Measurements from ENCODE around the gene MKLN1. TPM values are rescaled to one million over a fixed set of nuclear protein-coding genes. Genes with fewer than 3 reads are reported as not detected.

The MKLN1 gene
- polyA plus RNA-seq, 1 donor from 2014 or later, result 15.9 TPM

GRCh38 chr7:131454498-131454897, 126.8 kb downstream of the MKLN1 start:
- Histone ChIP-seq H3F3A (ENCODE audit: insufficient read depth, low read length, poor library complexity, severe bottlenecking) (no peaks in the 10 kb centered on the region), H3K9me3 (ENCODE audit: low read length) (no peaks in the 10 kb centered on the region), H2AFZ (ENCODE audit: low read depth, low read length) (no peak overlapping the region), H3K4me3 (ENCODE audit: low read length) (no peak overlapping the region), H3K9ac (ENCODE audit: low read length) (no peak overlapping the region), H3K9me2 (ENCODE audit: insufficient read depth, low read length) (no peaks in the 10 kb centered on the region), H3K36me3 (ENCODE audit: insufficient read depth, low read length) (no peaks in the 10 kb centered on the region), H3K27me3 (ENCODE audit: insufficient read depth, low read depth, low read length) (no peaks in the 10 kb centered on the region), H3K79me2 (replicated peaks; ENCODE audit: insufficient read depth, low read length) (no peaks in the 10 kb centered on the region), H4K20me1 (ENCODE audit: insufficient read depth) (no peaks in the 10 kb centered on the region), H3K4me2 (ENCODE audit: low read length) (no peak overlapping the region), H3K27ac (ENCODE audit: low read length) (no peak overlapping the region)
- TF ChIP-seq SMC3 (conservative IDR thresholded peaks at IDR 0.05; ENCODE audit: poor library complexity) (no peak), EZH2 (IDR thresholded peaks at IDR 0.05; ENCODE audit: borderline replicate concordance, insufficient read depth, low read length, poor library complexity, severe bottlenecking) (no peak), MXI1 (conservative IDR thresholded peaks at IDR 0.05; ENCODE audit: poor library complexity, severe bottlenecking) (no peak), EP300 (conservative IDR thresholded peaks at IDR 0.05; ENCODE audit: poor library complexity, severe bottlenecking) (no peak), RAD21 (conservative IDR thresholded peaks at IDR 0.05) (no peak), TAF1 (IDR thresholded peaks at IDR 0.05; ENCODE audit: low read depth) (no peak), POLR2AphosphoS5 (IDR thresholded peaks at IDR 0.05) (no peak)
- TF ChIP-seq, protein P1, sequence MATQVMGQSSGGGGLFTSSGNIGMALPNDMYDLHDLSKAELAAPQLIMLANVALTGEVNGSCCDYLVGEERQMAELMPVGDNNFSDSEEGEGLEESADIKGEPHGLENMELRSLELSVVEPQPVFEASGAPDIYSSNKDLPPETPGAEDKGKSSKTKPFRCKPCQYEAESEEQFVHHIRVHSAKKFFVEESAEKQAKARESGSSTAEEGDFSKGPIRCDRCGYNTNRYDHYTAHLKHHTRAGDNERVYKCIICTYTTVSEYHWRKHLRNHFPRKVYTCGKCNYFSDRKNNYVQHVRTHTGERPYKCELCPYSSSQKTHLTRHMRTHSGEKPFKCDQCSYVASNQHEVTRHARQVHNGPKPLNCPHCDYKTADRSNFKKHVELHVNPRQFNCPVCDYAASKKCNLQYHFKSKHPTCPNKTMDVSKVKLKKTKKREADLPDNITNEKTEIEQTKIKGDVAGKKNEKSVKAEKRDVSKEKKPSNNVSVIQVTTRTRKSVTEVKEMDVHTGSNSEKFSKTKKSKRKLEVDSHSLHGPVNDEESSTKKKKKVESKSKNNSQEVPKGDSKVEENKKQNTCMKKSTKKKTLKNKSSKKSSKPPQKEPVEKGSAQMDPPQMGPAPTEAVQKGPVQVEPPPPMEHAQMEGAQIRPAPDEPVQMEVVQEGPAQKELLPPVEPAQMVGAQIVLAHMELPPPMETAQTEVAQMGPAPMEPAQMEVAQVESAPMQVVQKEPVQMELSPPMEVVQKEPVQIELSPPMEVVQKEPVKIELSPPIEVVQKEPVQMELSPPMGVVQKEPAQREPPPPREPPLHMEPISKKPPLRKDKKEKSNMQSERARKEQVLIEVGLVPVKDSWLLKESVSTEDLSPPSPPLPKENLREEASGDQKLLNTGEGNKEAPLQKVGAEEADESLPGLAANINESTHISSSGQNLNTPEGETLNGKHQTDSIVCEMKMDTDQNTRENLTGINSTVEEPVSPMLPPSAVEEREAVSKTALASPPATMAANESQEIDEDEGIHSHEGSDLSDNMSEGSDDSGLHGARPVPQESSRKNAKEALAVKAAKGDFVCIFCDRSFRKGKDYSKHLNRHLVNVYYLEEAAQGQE (IDR thresholded peaks at IDR 0.05; ENCODE audit: borderline replicate concordance), result no peak
- TF ChIP-seq, protein P2, sequence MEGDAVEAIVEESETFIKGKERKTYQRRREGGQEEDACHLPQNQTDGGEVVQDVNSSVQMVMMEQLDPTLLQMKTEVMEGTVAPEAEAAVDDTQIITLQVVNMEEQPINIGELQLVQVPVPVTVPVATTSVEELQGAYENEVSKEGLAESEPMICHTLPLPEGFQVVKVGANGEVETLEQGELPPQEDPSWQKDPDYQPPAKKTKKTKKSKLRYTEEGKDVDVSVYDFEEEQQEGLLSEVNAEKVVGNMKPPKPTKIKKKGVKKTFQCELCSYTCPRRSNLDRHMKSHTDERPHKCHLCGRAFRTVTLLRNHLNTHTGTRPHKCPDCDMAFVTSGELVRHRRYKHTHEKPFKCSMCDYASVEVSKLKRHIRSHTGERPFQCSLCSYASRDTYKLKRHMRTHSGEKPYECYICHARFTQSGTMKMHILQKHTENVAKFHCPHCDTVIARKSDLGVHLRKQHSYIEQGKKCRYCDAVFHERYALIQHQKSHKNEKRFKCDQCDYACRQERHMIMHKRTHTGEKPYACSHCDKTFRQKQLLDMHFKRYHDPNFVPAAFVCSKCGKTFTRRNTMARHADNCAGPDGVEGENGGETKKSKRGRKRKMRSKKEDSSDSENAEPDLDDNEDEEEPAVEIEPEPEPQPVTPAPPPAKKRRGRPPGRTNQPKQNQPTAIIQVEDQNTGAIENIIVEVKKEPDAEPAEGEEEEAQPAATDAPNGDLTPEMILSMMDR (IDR thresholded peaks at IDR 0.05; ENCODE audit: poor library complexity, severe bottlenecking), result no peak

DNA sequence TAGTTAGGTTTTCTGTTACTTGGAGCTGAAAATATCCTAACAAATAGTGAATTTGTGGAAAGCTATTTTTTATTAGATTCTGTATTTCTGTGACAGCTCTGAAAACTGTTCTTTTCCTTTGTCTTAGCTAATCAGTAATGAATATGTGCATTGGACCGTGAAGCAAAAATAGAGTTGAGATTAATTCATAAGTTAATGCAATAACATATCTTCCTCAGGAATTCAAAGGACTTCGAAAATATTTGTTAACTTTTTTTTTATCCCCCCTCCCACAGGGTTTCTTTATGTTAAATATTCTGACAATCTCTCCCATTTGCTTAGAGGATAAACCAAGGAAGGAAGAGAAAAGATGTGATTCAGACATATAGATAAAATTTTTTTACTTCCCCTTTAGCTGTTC, 127.3 kb downstream of the MKLN1 start:
- Histone ChIP-seq H3K36me3 (ENCODE audit: insufficient read depth, low read length) (no peaks in the 10 kb centered on the region), H3K27me3 (ENCODE audit: insufficient read depth, low read depth, low read length) (no peaks in the 10 kb centered on the region), H3K9ac (ENCODE audit: low read length) (no peak overlapping the region), H3K27ac (ENCODE audit: low read length) (no peak overlapping the region), H4K20me1 (ENCODE audit: insufficient read depth) (no peaks in the 10 kb centered on the region), H3K4me2 (ENCODE audit: low read length) (no peak overlapping the region), H3K9me2 (ENCODE audit: insufficient read depth, low read length) (no peaks in the 10 kb centered on the region), H3K4me3 (ENCODE audit: low read length) (no peak overlapping the region), H3K79me2 (replicated peaks; ENCODE audit: insufficient read depth, low read length) (no peaks in the 10 kb centered on the region), H3K9me3 (ENCODE audit: low read length) (no peaks in the 10 kb centered on the region), H2AFZ (ENCODE audit: low read depth, low read length) (no peak overlapping the region), H3F3A (ENCODE audit: insufficient read depth, low read length, poor library complexity, severe bottlenecking) (no peaks in the 10 kb centered on the region)
- TF ChIP-seq SMC3 (conservative IDR thresholded peaks at IDR 0.05; ENCODE audit: poor library complexity) (no peak), MXI1 (conservative IDR thresholded peaks at IDR 0.05; ENCODE audit: poor library complexity, severe bottlenecking) (no peak), RAD21 (conservative IDR thresholded peaks at IDR 0.05) (no peak), TAF1 (IDR thresholded peaks at IDR 0.05; ENCODE audit: low read depth) (no peak)
